H54 (cell line): ENCODE results near the gene GNA15.
"Not testable (repeated sequence)": the region's sequence is repeated elsewhere in the genome, so short reads cannot be mapped to it uniquely, and the experiment has no call there.

Experiments
- DNase-seq: peaks from one replicate; pipeline ENCODE4 v3.0.0; 2011; ENCODE audit warnings: low spot score, mixed read lengths; ENCODE audit not compliant: insufficient read length
- FAIRE-seq: peaks from 3 replicates; lab custom pipeline; 2011; peaks lifted over from hg19 to GRCh38; lab: Jason Lieb, UNC
- POLR2A ChIP-seq: IDR thresholded peaks from 2 replicates; pipeline ENCODE4 v1.6.1; 2011; ENCODE audit warnings: low read depth, mild to moderate bottlenecking, low read length

The GNA15 gene

DNA sequence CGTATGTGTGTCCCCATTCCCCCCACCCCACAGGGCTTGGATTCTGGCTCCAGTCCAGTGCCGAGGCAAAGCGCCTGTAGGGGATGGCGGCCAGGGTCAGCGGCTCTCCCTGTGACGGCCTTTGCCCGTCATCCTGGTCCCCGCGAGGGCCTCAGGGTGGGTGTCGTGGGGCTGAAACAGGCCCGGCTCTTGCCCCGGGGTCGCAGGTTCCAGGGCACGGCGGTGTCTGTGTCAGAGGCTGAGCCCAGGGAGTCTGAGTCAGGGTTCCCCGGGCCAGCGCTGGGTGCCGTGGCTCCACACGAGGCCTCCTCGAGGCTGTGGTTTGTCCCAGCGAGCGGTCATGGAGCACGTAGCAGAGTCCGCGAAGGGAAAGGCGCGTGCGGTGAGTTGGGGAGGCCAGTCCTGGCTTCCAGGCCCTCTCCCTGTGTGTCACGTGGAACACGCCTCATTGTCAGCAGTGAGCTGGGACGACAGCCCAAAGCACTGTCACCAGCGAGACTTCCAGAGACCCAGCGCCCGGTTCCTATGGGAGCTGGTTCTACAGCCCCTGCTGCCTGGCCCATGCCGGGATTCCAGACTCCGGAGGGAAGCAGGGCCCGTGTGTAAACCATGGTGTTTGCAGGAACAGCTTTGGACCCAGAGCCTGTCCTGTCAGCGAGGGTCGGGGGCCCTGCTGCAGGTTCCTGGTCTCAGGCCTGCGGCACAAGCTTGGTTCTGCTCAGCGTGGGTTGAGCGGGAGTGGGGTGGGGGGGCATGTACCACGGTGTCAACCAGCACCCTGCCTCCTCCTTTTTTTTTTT, 63.3 kb downstream of the GNA15 start:
- TF ChIP-seq POLR2A, result no peak
- DNase-seq (no peak), FAIRE-seq (no peak)

DNA sequence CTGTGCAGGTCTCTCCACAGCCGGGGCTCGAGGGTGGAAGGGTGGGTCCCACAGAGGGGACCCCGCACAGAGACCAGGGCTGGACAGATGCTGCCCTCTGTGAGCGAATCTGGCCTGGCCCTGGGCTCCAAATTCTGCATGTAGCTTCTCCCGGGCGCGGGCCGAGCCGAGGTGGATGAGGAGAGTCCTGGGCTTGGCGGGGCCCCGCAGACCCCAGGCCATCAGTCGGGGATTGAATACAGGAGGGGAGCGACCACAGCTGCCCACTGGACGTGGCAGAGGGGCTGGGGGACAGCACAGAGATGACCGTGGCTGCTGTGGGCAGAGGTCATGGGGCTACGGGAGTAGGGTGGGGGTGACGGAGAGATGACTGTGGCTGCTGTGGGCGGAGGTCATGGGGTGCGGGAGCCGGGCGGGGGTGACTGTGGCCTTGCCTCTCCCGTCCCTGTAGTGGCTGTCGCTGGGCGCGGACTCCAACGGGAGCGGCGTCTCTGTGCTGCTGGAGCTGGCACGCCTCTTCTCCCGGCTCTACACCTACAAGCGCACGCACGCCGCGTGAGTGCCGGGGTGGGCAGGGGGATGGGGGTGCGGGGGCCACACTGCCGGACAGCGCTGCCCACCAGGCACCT, 65.4 kb downstream of the GNA15 start:
- DNase-seq (no peak), FAIRE-seq (no peak)
- no peak for TF ChIP-seq POLR2A

- no peak for TF ChIP-seq POLR2A
- FAIRE-seq (no peak), DNase-seq (no peak)
Measured at GRCh38 chr19:3201911-3202310, 66.1 kb downstream of the GNA15 start.

- DNase-seq (no peak), FAIRE-seq (no peak)
- TF ChIP-seq POLR2A, result no peak
Measured at GRCh38 chr19:3202346-3202745, 66.5 kb downstream of the GNA15 start.

GRCh38 chr19:3202895-3203294, 67.1 kb downstream of the GNA15 start:
- DNase-seq, FAIRE-seq: not testable (repeated sequence)

DNA sequence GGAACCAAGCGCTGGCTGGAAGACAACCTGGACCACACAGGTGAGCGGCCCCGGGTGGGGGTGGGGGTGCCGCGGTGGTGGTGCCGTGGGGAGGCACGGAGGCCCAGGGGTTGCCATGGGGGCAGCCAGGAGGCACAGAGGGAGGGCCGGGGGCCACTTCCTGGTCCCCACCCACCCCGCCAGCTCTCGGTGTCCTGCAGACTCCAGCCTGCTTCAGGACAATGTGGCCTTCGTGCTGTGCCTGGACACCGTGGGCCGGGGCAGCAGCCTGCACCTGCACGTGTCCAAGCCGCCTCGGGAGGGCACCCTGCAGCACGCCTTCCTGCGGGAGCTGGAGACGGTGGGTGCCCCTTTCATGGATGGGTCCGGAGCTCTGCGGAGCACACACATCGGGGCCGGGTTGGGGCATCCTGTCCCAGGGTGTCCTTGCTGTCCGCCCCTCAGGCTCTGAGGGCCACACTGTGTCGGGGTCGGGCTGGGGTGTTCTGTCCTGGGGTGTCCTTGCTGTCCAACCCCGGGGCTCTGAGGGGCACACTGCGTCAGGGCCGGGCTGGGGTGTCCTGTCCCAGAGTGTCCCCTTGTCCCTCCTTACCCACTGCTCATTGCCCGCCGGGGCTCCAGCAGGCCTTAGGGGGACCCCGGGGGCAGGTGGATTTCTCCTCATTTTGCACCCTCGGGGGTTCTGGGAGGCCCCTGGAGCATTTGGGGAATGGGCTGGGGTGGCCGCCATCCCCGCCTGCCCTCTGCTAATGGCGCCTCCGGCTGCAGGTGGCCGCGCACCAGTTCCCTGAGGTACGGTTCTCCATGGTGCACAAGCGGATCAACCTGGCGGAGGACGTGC, 68.2 kb downstream of the GNA15 start:
- DNase-seq (no peak), FAIRE-seq (no peak)
- no peak for TF ChIP-seq POLR2A

DNA sequence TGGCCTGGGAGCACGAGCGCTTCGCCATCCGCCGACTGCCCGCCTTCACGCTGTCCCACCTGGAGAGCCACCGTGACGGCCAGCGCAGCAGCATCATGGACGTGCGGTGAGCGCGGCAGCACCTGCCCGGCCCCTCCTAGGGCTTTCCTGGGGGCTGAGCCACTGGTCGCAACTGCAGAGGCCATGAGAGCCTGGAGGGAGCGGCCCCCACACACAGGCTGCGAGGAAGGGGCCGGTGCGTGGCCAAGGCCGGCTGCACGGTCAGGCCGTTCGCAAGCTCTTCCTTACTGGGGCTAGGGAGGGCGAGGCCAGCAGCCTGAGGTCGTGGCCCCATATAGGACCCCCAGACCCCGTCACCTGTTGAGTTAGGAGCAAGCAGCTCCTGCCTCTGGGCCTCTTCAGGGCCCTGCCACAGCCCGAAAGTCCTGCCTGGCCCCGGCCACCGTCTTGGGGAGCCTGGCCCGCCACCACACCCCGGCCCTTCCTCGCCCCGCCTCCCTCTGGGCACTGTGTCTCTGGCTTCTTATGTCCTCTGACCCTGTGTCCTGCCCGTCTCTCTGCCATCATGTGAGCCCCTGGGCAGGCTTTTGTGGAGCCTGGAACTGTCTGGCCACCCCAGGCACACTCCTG, 68.9 kb downstream of the GNA15 start:
- TF ChIP-seq POLR2A, result no peak
- no peak for DNase-seq
- FAIRE-seq, result no peak

DNA sequence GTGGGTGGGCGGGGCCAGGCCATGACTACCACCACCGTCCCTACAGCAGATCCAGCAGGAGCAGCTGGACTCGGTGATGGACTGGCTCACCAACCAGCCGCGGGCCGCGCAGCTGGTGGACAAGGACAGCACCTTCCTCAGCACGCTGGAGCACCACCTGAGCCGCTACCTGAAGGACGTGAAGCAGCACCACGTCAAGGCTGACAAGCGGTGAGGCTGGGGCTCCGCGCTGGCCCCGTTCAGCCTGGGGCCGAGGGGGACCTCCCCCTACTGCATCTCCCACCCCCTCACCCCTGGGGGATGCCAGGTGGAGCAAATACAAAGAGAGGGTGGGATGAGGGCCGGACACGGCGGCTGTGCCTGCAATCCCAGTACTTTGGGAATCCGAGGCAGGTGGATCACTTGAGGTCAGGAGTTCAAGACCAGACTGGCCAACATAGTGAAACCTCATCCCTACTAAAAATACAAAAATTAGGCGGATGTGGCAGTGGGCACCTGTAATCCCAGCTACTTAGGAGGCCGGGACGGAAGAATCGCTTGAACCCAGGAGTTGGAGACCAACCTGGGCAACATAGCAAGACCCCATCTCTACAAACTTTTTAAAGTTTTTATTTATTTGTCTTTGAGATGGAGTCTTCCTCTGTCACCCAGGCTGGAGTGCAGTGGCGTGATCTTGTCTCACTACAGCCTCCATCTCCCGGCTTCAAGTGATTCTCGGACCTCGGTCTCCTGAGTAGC, 70.6 kb downstream of the GNA15 start:
- FAIRE-seq (no peak), DNase-seq (no peak)
- TF ChIP-seq POLR2A, result no peak

GRCh38 chr19:3207461-3208242, 71.8 kb downstream of the GNA15 start:
- DNase-seq (no peak), FAIRE-seq (no peak)
- TF ChIP-seq POLR2A, result no peak

GRCh38 chr19:3208317-3209207, 72.7 kb downstream of the GNA15 start:
- no peak for TF ChIP-seq POLR2A
- DNase-seq, result no peak
- no peak for FAIRE-seq

DNA sequence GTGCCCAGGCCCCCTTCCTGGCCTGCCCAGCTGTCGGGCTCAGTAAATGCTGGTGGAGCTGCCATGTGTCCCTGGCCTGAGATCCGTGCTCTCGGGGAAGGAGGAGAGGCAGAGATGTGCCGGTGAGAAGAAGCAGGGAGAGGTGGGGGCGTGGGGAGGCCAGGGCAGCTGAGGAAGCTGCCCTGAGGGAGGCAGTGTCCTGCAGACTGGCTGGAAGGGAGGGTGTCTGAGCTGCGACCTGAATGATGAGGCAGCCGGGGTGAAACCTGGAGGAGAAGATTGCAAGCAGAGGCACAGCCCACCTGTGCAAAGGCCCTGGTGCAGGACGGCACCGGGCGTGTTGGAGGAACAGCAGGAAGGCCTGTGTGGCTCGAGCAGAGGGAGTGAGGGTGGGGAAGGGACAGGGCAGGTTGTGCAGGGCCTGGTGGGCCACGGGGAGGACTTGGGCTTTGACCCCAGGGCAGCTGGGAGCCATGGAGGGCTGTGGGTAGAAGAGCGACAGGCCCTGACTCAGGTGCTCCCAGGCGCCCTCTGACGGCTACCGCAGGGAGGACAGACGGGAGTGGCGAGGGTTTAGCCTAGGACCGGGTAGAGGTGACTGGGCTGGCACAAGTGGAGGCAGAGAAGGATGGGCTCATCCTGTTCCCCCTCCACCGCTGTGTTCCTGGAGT, 74.6 kb downstream of the GNA15 start:
- DNase-seq (no peak), FAIRE-seq (no peak)
- TF ChIP-seq POLR2A, result no peak
